Measurements from ENCODE around the gene ULK2.
"Not testable (repeated sequence)": the region's sequence is repeated elsewhere in the genome, so short reads cannot be mapped to it uniquely, and the experiment has no call there.

Gene ULK2

GRCh38 chr17:19867329-19868078 is at the start of gene ULK2:
TSS of gene ULK2 (minus strand) at chr17:19867936. CDS start at chr17:19867417, 519 bp downstream.
- peak; percentile 78 for DNase-seq

DNA sequence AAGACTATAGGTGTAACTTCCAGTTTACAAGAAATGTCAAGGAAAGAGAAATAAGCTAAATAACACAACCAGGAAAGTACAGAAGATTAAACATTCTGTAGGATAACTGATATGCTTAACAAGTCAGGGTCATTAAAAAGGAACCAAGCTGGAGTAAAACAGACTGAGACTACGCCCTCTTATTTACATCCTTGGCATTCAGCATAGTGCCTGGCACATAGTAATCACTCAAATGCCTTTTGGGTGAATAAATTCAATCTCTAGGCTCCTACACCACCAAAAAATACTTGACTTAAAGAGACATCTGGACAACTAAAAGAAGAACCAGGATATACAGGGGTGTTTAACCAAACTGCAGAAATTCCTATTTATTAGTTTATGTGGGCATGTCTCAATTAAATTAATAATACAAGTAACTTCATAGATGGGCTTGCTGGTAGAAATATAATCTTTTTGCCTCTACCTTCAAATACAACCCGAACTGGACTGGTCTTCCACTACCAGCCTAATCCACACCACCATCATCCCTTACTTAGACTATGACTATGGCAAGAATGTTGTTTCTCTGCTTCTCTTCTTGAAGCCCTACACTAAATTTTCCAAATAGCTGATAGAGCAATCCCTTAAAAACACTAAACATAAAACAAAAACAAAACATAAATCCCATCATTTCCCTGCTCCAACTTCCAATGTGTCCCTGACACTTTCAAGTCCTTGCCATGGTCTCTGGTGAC is 47.7 kb upstream of the ULK2 start:
- no peak for DNase-seq

- DNase-seq: no peak
Measured at GRCh38 chr17:19911033-19911432, 43.3 kb upstream of the ULK2 start.

GRCh38 chr17:19909139-19909538 is 41.4 kb upstream of the ULK2 start:
- DNase-seq: no peak

DNA sequence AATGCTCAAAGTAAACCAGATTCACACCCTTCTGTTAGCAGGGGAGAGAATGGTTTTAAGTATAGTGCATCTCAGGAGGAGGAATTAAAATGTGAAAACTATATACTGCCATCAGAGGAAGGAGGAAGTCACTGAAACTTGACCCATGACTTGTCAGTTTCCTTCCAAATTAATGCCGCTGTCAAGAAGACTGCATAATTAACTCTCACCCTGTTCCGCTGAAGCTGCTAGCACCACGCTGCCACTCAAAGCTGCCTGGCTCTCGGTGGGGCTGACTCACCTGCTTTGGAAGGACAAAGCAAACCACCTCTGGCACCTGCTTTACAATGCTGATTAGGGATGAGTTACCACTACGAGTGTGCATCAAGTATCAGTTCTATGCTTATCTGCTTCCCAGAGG is 37.8 kb upstream of the ULK2 start:
- DNase-seq: no peak

DNA sequence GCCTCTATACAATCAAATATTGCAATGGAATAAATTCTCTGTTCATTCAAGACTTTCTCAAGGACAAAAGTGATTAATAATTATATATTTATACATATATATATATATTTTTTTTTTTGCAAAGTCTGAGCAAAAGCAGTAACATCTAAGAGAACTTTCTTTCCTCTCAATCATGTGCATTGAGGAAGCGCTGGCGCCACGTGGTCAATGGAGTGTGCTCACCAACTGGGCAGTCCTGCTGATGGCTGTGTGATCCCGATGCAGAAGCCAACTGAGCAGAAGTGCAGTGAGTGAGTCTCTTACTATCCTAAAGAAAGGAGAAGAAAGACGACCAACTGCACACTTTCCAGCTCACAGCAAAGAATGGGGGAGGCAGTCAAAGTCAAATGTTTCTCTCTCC is 37.2 kb upstream of the ULK2 start:
- no peak for DNase-seq

- DNase-seq: no peak
Measured at GRCh38 chr17:19904412-19904811, 36.7 kb upstream of the ULK2 start.

DNA sequence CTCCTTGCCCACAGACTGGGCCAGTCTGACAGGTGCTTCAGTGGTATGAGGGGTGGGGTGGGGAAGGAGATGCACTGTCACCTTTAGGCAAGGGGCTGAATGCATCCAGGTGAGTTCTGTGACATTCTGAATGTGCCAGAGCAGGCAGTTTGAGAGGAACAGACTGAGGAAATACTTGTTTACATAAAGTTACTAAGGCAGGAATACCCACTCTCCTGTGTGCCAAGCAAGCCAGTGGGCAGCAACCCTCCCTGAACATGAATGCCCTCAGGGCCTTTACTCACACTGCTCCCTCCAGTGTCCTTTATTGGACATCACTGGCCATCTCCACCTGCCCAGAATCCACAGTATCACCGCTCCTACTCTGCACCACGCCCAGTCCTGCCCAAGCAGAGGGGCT is 33.1 kb upstream of the ULK2 start:
- no peak for DNase-seq

- no peak for DNase-seq
Measured at GRCh38 chr17:19897903-19898302, 30.2 kb upstream of the ULK2 start.

- DNase-seq: no peak
Measured at GRCh38 chr17:19897090-19897837, 29.5 kb upstream of the ULK2 start.

GRCh38 chr17:19896679-19897078 is 28.9 kb upstream of the ULK2 start:
- DNase-seq: no peak

GRCh38 chr17:19890554-19890953 is 22.8 kb upstream of the ULK2 start:
- DNase-seq: not testable (repeated sequence)

DNA sequence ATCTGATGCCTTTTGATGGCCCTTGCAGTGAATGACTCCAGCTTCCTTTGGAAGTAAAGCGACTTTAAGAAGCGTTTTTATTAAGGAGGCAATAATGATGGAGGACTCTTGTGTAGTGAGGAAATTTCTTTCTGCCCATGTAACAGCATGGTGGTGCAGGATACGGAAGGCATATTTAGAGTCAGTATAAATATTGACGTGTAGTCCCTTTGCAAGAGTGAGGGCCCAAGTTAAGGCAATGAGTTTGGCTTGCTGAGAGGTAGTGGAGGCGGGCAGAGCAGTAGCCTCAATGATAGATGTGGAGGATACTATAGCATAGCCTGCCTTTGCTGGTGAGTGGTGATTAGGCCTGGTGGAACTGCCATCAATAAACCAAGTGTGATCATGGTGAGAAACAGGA is 22.3 kb upstream of the ULK2 start:
- not testable (repeated sequence) for DNase-seq

DNA sequence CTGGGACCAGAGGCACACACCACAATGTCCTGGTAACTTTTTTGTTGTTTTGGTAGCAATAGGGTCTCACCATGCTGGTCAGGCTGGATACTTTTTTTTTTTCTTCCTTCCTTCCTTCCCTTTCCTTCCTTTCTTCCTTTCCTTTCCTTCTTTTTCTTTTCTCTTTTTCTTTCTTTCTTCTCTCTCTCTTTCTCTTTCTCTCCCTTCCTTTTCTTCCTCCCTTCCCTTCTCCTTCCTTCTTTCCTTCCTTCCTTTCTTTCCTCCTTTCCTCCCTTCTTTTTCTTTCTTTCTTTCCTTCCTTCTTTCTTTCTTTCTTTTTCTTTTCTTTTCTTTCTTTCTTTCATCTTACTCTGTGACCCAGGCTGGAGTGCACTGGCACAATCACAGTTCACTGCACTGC is 18.4 kb upstream of the ULK2 start:
- no peak for DNase-seq

DNA sequence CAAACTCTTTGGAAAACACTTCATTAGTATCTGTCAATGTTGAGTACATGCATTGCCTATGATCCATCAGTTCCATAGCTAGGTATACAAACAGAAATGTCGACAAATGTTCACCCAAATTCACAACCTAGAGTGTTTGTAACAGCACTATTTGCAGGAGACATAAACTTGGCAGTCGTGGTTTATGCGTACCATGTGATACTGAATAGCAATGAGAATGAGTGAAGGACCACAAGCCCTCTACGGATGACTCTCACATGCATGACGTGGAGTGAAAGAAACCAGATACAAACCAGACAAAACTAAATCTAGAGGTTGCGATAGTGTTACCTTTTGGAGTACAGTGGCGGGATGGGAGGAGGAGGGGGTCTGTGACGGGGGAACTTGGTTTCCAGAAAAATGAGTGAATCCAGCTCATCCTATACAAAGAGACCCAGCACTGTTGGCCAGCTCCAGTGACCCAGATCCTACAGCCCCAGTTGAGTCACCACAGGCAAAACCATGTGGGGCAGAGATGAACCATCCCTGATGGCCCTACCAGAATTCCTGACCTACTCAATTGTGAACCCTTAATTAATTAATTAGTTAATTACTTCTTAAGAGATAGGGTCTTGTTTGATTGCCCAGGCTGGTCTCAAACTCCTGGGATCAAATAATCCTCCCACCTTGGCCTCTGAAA is 15.9 kb upstream of the ULK2 start:
- no peak for DNase-seq

DNA sequence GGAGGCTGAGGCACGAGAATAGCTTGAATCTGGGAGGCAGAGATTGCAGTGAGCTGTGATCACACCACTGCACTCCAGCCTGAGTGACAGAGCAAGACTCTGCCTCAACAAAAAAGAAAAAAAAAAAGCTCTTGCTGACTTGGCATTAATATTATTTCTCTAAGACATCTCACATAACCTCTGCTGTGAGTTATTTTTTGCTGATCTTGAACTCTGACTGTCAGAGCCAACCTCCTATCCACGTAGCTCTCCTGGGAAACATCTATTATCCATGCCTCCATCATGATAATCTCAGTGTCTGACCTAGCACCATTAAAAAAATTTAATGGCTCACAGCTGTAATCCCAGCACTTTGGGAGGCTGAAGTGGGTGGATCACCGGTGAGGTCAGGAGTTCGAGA is 12.7 kb upstream of the ULK2 start:
- DNase-seq: no peak

DNA sequence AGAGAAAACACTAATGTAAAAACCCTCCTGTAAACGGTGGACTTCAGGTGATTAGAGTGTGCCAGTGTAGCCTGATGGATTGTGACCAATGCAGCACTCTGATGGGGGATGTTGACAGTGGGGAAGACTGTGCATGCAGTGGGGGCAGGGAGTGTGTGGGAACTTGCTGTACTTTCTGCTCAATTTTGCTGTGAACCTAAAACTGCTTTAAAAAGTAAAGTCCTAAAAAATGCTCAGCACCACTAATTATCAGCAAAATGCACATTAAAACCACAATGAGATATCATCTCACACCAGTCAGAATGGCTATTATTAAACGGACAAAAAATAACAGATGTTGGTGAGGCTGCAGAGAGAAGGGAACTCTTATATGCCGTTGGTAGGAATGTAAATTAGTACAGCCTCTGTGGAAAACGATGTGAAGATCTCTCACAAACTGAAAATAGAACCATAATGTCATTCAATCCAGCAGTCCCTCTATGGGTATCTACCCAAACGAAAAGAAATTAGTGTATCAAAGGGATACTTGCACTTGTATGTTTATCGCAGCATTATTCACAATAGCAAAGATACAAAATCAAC is 9.7 kb upstream of the ULK2 start:
- DNase-seq: no peak

DNA sequence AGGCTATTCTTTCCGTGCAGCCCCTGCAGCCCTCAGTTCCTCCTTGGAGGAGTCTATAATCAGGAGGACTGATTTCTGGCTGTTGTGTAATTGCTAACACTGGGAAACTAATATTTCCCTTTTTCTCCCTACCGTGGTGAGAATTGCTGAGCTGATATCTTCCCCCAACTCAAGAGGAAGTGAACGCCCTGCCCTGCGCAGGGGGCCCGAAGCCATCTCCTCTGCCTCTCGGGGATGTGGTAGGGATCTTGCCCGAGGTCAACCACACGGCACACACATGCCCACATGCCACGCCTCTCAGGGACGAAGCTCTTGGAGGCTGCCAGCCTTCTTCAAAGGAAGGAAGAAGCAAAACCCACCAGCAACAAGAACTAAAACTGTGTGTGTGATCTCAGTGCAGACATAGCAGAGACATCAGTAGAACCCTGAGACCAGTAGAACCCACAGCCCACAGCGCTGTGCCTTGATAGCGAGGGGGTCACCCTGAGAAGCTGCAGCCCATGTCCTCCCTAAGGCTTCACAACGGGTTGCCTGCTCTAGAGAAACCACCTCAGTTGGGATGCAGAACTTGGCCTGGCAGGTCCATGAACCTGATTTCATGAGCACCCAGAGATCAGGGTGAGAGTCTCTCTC is 8.9 kb upstream of the ULK2 start:
- peak; percentile 43 for DNase-seq

DNA sequence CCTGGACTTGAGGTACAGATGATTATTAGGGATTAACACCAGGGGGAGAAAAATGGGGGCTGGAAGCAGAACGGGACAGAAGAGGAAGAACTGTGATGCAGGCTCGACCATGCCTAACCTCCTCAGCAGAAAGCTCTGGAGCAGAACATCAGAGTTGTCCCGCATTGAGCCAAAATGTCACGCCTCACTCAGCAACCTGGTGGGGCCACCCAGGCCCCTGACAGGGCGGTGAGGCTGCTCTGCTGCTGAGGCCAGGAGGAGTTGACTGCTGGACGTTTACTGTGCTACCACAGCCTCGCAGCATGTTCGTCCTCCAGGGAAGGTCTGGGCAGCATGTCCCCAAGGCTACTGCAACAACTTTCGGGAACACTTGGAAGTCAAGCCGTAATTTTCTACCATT is 6.5 kb upstream of the ULK2 start:
- DNase-seq: no peak

GRCh38 chr17:19873346-19873745 is 5.6 kb upstream of the ULK2 start:
- DNase-seq: no peak

DNA sequence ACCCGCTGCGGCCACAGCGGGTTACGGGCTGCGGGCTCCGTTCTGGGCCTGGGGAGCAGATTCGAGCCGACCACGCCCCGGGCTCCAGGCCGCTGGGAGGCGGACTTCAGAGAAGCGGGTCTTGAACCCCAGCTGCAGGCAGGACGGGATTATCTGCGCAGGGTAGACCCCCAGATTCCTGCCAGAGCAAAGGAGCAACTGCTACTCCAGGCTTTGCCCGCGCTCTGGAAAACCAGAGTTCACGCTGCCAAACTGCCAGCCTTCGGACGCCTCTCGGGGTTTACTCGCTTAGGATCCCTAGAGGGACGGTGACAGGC is 301 bp upstream of the ULK2 start:
- DNase-seq: no peak

- DNase-seq: peak; percentile 74
Measured at GRCh38 chr17:19867079-19867328, 732 bp downstream of the ULK2 start.

GRCh38 chr17:19865021-19865420 is 2.7 kb downstream of the ULK2 start:
- DNase-seq: no peak
